HFFc6 (cell line): Measurements from ENCODE around the gene CYP21A2. TPM values are rescaled to one million over a fixed set of nuclear protein-coding genes. Genes with fewer than 3 reads are reported as not detected.
"Not testable (repeated sequence)": the region's sequence is repeated elsewhere in the genome, so short reads cannot be mapped to it uniquely, and the experiment has no call there.

ENCODE experiments used
- DNase-seq: peaks from one replicate; pipeline ENCODE4 v3.0.0-alpha.2; 2018
- H3K27ac Mint-ChIP-seq: 2 replicates; pipeline ENCODE4 v1.8.0; 2020; ENCODE audit warnings: mild to moderate bottlenecking, mixed read lengths
- H3K27me3 Mint-ChIP-seq: 2 replicates; pipeline ENCODE4 v1.8.0; 2021; ENCODE audit warnings: mild to moderate bottlenecking, moderate library complexity, mixed read lengths; ENCODE audit not compliant: insufficient read depth
- H3K36me3 Mint-ChIP-seq: 2 replicates; pipeline ENCODE4 v1.8.0; 2021; ENCODE audit warnings: low read depth, mixed read lengths
- H3K4me1 Mint-ChIP-seq: 2 replicates; pipeline ENCODE4 v1.8.0; 2020; ENCODE audit warnings: low read depth, mixed read lengths
- H3K4me3 Mint-ChIP-seq: 2 replicates; pipeline ENCODE4 v1.8.0; 2020; ENCODE audit warnings: mild to moderate bottlenecking, moderate library complexity, mixed read lengths
- H3K9me3 Mint-ChIP-seq: 2 replicates; pipeline ENCODE4 v1.8.0; 2020; ENCODE audit warnings: mild to moderate bottlenecking, mixed read lengths
- long read RNA-seq: library from polyadenylated mRNA; unstranded; transcript quantifications from one replicate; pipeline ENCODE4 v2.0.0, GENCODE V29; 2019
- total RNA-seq, 6 experiments: library from RNA; stranded (reverse); fragmentation: NEBNext Ultra II Directional; extraction: Animal tissue kit (Norgen Biotek cat#: 25700); gene quantifications; 2 replicates in 1 of 6; 3 replicates in 5 of 6; pipeline ENCODE4 v1.2.3, GENCODE V29; 2021

CYP21A2 gene
- under 1 TPM in 1 of 6 experiments, not detected in 5; 0.17 TPM for total RNA-seq
- long read RNA-seq, result 0 reads

DNA sequence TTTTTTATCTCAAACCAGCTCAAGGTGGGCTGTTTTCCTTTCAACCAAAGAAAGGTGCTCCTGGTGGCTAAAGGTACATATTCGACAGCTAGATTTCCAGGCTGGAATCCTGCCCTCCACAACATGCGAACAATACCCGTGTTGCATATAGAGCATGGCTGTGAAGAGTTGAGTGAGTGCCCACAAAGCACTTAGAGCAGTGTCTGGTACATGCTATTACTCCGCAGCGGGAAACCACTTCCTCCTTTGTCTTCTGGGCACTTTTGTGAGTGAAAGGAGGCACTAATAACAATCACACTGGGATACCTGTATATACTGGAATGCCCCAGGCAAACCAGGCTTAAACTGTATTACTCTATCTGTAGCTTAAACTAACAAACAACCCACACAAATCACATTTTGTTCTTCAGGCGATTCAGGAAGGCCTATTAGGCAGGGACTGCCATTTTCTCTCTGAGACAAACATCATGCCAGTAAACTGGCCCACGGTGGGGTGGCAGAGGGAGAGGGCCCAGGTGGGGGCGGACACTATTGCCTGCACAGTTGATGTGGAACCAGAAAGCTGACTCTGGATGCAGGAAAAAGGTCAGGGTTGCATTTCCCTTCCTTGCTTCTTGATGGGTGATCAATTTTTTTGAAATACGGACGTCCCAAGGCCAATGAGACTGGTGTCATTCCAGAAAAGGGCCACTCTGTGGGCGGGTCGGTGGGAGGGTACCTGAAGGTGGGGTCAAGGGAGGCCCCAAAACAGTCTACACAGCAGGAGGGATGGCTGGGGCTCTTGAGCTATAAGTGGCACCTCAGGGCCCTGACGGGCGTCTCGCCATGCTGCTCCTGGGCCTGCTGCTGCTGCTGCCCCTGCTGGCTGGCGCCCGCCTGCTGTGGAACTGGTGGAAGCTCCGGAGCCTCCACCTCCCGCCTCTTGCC lies at the start of gene CYP21A2:
Gene CYP21A2, plus strand, starts transcription at position 818 of the 927 bp plus-strand sequence. Its CDS starts 8 bp downstream, at position 826.
- not testable (repeated sequence) for DNase-seq, H3K27ac Mint-ChIP-seq, H3K36me3 Mint-ChIP-seq, H3K4me1 Mint-ChIP-seq, H3K27me3 Mint-ChIP-seq, H3K4me3 Mint-ChIP-seq, H3K9me3 Mint-ChIP-seq

DNA sequence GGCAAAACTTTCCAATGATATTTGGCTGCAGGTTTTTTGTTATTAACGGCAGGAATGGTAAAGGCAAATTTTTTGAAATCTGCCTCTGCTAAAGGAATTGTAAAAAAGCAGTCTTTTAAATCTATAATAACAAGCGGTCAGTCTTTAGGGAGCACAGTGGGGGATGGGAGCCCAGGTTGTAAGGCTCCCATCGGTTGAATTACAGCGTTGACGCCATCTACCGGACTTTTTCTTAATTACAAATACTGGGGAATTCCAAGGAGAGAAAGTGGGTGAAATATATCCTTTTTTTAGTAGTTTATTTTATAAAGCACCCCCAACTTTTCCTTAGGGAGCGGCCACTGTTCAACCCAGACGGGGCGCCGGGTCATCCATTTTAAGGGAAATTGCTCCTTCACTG lies 48.9 kb upstream of the CYP21A2 start:
- H3K27ac Mint-ChIP-seq, H3K4me3 Mint-ChIP-seq, H3K9me3 Mint-ChIP-seq, H3K36me3 Mint-ChIP-seq, H3K4me1 Mint-ChIP-seq, H3K27me3 Mint-ChIP-seq, DNase-seq: not testable (repeated sequence)

DNA sequence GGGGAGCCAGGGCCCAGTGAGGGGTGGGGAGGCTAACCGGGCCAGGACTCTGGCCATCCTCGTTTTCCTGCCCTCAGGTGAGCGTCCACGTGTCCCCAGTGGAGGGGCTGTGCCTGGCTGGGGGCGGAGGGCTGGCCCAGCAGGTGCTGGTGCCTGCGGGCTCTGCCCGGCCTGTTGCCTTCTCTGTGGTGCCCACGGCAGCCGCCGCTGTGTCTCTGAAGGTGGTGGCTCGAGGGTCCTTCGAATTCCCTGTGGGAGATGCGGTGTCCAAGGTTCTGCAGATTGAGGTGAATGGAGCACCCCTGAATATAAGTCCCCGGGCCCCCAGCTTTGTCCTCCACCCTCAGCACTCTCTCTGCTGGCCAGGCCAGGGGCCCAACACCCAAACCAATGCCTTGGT lies 43.8 kb upstream of the CYP21A2 start:
- H3K4me3 Mint-ChIP-seq, H3K9me3 Mint-ChIP-seq, H3K27me3 Mint-ChIP-seq, DNase-seq, H3K36me3 Mint-ChIP-seq, H3K4me1 Mint-ChIP-seq, H3K27ac Mint-ChIP-seq: not testable (repeated sequence)

DNA sequence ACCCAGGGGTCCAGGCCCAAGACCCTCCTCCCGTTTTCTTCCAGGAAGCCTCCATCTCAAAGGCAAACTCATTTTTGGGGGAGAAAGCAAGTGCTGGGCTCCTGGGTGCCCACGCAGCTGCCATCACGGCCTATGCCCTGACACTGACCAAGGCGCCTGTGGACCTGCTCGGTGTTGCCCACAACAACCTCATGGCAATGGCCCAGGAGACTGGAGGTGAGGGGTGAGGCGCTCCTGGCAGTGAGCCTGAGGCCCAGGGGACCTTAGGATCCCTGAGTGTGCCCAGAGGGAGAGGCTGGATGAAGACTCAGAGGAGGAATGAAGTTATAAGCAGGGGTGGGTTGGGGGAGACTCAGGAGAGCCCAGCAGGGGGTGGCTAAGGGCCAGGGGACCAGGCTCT lies 41.8 kb upstream of the CYP21A2 start:
- H3K36me3 Mint-ChIP-seq, DNase-seq, H3K9me3 Mint-ChIP-seq, H3K4me3 Mint-ChIP-seq, H3K4me1 Mint-ChIP-seq, H3K27ac Mint-ChIP-seq, H3K27me3 Mint-ChIP-seq: not testable (repeated sequence)

DNA sequence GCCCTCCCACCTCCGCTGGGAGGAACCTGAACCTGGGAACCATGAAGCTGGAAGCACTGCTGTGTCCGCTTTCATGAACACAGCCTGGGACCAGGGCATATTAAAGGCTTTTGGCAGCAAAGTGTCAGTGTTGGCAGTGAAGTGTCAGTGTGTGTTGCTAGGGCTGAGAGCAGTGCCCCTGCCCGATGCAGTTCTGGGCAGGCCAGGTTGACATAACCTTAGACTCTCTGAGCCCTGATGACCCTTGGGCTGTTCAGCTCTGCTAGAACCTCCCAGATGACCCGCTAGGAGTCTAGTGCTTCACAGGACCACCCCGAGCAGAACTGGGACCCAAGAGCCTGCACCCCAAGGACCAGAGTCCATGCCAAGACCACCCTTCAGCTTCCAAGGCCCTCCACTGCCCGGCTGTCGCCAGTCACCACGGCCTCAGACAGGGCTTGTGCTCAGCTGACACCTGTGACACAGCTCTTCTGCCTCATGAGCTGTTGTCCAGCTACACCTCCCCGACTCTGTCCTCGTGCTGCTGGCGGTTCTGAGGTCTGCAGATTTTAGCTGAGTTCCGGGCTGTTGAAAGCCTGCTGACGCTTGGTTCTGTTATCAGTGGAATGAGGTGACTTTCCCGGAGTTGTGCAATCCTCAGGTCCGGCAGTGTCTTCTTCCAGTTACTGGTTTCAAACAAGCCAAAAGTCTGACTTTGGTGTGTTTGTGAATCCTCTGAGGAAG lies 35.5 kb upstream of the CYP21A2 start:
- H3K9me3 Mint-ChIP-seq, H3K4me3 Mint-ChIP-seq, H3K4me1 Mint-ChIP-seq, DNase-seq, H3K27ac Mint-ChIP-seq, H3K36me3 Mint-ChIP-seq, H3K27me3 Mint-ChIP-seq: not testable (repeated sequence)

DNA sequence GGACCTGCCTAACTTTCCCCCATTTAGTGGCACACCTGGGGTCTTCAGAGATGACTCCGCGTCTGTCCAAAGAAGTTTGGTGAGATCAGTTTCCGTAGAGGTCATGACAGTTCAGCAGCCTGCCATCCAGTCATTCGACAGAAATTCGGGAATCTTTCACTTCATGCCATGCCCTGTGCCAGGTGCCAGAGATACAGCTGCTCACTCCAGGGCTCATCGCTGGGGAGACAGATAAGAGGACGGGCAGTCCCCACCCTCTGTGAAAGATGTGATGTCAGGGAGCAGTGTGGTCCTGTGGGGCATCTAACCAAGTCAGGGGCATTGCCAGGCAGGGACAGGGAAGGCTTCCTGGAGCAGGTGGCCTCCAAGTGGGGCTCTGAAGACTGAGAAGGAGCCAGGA lies 34.9 kb upstream of the CYP21A2 start:
- not testable (repeated sequence) for H3K4me1 Mint-ChIP-seq, H3K9me3 Mint-ChIP-seq, DNase-seq, H3K27me3 Mint-ChIP-seq, H3K36me3 Mint-ChIP-seq, H3K27ac Mint-ChIP-seq, H3K4me3 Mint-ChIP-seq

DNA sequence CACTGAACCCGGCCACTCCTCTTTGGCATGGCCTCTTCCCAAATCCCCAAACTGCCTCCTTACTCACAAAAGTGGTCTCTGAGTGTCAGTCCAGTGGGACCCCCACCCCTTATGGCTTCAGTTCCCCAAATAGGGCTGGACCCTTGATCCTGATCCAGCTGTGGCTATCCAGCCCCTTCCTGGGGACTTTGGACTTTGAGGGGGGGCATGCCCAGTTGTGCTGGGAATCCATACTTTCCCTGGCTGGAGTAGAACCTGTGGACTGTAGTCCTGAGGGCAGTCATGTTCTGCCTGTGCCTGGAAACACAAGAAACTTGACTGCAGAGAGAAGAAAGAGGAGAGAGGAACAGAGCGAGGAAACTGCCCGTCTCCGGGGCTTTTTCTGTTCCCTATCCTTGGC lies 33.8 kb upstream of the CYP21A2 start:
- H3K4me3 Mint-ChIP-seq, H3K4me1 Mint-ChIP-seq, DNase-seq, H3K36me3 Mint-ChIP-seq, H3K27ac Mint-ChIP-seq, H3K9me3 Mint-ChIP-seq, H3K27me3 Mint-ChIP-seq: not testable (repeated sequence)

DNA sequence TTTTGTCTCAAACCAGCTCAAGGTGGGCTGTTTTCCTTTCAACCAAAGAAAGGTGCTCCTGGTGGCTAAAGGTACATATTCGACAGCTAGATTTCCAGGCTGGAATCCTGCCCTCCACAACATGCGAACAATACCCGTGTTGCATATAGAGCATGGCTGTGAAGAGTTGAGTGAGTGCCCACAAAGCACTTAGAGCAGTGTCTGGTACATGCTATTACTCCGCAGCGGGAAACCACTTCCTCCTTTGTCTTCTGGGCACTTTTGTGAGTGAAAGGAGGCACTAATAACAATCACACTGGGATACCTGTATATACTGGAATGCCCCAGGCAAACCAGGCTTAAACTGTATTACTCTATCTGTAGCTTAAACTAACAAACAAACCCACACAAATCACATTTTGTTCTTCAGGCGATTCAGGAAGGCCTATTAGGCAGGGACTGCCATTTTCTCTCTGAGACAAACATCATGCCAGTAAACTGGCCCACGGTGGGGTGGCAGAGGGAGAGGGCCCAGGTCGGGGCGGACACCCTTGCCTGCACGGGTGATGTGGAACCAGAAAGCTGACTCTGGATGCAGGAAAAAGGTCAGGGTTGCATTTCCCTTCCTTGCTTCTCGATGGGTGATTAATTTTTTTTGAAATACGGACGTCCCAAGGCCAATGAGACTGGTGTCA lies 33.2 kb upstream of the CYP21A2 start:
- H3K36me3 Mint-ChIP-seq, H3K4me3 Mint-ChIP-seq, H3K9me3 Mint-ChIP-seq, H3K27me3 Mint-ChIP-seq, H3K4me1 Mint-ChIP-seq, H3K27ac Mint-ChIP-seq, DNase-seq: not testable (repeated sequence)

DNA sequence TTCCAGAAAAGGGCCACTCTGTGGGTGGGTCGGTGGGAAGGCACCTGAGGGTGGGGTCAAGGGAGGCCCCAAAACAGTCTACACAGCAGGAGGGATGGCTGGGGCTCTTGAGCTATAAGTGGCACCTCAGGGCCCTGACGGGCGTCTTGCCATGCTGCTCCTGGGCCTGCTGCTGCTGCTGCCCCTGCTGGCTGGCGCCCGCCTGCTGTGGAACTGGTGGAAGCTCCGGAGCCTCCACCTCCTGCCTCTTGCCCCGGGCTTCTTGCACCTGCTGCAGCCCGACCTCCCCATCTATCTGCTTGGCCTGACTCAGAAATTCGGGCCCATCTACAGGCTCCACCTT lies 32.7 kb upstream of the CYP21A2 start:
- not testable (repeated sequence) for H3K9me3 Mint-ChIP-seq, H3K27me3 Mint-ChIP-seq, H3K36me3 Mint-ChIP-seq, H3K27ac Mint-ChIP-seq, DNase-seq, H3K4me1 Mint-ChIP-seq, H3K4me3 Mint-ChIP-seq

DNA sequence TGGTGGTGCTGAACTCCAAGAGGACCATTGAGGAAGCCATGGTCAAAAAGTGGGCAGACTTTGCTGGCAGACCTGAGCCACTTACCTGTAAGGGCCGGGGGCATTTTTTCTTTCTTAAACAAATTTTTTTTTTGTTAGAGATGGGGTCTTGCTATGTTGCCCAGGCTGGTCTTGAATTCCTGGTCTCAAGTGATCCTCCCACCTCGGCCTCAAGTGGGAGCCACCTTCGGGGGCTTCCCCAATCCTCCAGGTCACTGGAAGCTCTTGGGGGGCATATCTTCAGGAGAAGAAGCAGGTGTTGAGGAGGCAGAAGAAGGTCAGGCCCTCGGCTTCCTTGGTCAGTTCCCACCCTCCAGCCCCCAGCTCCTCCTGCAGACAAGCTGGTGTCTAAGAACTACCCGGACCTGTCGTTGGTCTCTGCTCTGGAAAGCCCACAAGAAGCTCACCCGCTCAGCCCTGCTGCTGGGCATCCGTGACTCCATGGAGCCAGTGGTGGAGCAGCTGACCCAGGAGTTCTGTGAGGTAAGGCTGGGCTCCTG lies 32.2 kb upstream of the CYP21A2 start:
- H3K27me3 Mint-ChIP-seq, H3K9me3 Mint-ChIP-seq, H3K27ac Mint-ChIP-seq, H3K36me3 Mint-ChIP-seq, H3K4me1 Mint-ChIP-seq, H3K4me3 Mint-ChIP-seq, DNase-seq: not testable (repeated sequence)

DNA sequence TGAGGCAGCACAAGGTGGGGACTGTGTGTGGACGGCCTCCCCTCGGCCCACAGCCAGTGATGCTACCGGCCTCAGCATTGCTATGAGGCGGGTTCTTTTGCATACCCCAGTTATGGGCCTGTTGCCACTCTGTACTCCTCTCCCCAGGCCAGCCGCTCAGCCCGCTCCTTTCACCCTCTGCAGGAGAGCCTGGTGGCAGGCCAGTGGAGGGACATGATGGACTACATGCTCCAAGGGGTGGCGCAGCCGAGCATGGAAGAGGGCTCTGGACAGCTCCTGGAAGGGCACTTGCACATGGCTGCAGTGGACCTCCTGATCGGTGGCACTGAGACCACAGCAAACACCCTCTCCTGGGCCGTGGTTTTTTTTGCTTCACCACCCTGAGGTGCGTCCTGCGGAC lies 31.1 kb upstream of the CYP21A2 start:
- H3K4me1 Mint-ChIP-seq, DNase-seq, H3K27ac Mint-ChIP-seq, H3K36me3 Mint-ChIP-seq, H3K27me3 Mint-ChIP-seq, H3K4me3 Mint-ChIP-seq, H3K9me3 Mint-ChIP-seq: not testable (repeated sequence)

DNA sequence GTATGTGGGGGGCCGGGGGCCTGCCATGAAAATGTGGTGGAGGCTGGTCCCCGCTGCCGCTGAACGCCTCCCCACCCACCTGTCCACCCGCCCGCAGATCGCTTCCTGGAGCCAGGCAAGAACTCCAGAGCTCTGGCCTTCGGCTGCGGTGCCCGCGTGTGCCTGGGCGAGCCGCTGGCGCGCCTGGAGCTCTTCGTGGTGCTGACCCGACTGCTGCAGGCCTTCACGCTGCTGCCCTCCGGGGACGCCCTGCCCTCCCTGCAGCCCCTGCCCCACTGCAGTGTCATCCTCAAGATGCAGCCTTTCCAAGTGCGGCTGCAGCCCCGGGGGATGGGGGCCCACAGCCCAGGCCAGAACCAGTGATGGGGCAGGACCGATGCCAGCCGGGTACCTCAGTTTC lies 30.2 kb upstream of the CYP21A2 start:
- not testable (repeated sequence) for H3K9me3 Mint-ChIP-seq, H3K4me3 Mint-ChIP-seq, H3K27me3 Mint-ChIP-seq, H3K4me1 Mint-ChIP-seq, H3K36me3 Mint-ChIP-seq, H3K27ac Mint-ChIP-seq, DNase-seq

DNA sequence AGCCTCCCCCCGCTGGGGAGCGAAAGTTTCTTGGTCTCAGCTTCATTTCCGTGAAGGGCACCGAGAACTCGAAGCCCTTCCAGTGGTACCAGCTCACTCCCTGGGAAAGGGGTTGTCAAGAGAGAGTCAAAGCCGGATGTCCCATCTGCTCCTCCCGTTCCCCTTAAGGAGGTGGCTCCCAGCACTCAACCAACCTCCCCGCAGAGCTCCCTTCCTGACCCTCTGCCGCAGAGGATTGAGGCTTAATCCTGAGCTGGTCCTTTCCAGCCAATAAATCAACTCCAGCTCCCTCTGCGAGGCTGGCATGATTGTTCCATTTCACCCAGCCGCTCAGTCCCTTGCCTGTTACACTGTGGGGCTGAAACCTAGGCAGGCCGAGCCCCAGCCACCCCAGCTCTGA lies 29.6 kb upstream of the CYP21A2 start:
- H3K4me3 Mint-ChIP-seq, H3K9me3 Mint-ChIP-seq, H3K4me1 Mint-ChIP-seq, H3K27ac Mint-ChIP-seq, H3K27me3 Mint-ChIP-seq, H3K36me3 Mint-ChIP-seq, DNase-seq: not testable (repeated sequence)
